GM18505 (cell line): ENCODE data around the gene SRPRB.

Source experiments
- ATAC-seq: cut with Tn5 transposase; IDR thresholded peaks from one replicate; pipeline ENCODE4 v1.9.1; 2021; ENCODE audit not compliant: unreplicated experiment
- POLR2A ChIP-seq: IDR thresholded peaks from 4 replicates; pipeline ENCODE4 v1.6.1; 2011; ENCODE audit warnings: borderline replicate concordance; ENCODE audit not compliant: insufficient read depth, insufficient read length; ENCODE audit errors: extremely low read depth

The SRPRB gene

GRCh38 chr3:133865136-133865855, 59.7 kb downstream of the SRPRB start:
- no peak for TF ChIP-seq POLR2A
- ATAC-seq = no peak

- TF ChIP-seq POLR2A = no peak
- no peak for ATAC-seq
Observed at GRCh38 chr3:133866141-133866540, 60.5 kb downstream of the SRPRB start.

GRCh38 chr3:133868186-133868585, 62.6 kb downstream of the SRPRB start:
- ATAC-seq = no peak

GRCh38 chr3:133868758-133869475, 63.3 kb downstream of the SRPRB start:
- no peak for ATAC-seq
- TF ChIP-seq POLR2A = no peak

More at GRCh38 chr3:133868186-133868585, 62.6 kb downstream of the SRPRB start:
- TF ChIP-seq POLR2A = no peak

GRCh38 chr3:133869586-133869985, 64.0 kb downstream of the SRPRB start:
- TF ChIP-seq POLR2A = no peak
- no peak for ATAC-seq

GRCh38 chr3:133870822-133871221, 65.2 kb downstream of the SRPRB start:
- no peak for TF ChIP-seq POLR2A
- ATAC-seq = no peak
